ENCODE data around the gene OGA.

OGA gene

DNA sequence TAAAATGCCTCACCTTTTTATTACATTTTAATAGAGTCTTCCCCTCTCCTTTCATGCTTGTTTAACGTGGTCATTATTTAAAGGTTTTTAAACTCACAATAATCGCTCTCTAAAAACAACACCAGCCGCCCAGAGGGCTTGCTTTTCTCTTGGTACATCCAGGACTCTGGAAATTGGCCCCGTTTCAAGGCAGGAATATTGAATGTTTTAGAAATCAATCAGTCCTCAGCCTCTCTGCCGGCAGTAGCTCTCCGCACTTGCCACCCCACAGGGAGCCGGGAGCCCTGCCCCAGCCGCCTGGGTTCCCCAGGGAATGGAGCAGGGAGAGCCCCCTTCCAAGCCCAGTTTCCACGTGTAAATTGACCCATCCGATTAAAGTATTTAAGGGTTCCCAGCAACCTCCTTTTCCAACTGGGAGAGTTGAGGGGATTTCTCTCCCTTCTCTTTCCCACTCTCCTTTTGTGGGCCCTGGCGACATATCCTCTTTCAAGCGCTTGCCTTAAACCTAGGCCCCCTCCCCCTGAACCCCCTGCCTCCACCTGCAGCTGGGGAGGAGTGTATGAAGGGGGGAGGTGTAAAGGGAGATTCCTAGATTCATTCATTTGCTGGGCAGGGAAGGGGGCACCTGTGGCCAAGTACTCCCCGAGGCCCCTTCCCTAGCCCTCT is 44.2 kb downstream of the OGA start:
- DNase-seq, result no peak

GRCh38 chr10:101772895-101773761 is 45.1 kb downstream of the OGA start:
- DNase-seq, result no peak

GRCh38 chr10:101772017-101772894 is 46.0 kb downstream of the OGA start:
- no peak for DNase-seq

- no peak for DNase-seq
Observed at GRCh38 chr10:101771380-101771779, 46.9 kb downstream of the OGA start.

GRCh38 chr10:101770331-101771215 is 47.7 kb downstream of the OGA start:
- no peak for DNase-seq

DNA sequence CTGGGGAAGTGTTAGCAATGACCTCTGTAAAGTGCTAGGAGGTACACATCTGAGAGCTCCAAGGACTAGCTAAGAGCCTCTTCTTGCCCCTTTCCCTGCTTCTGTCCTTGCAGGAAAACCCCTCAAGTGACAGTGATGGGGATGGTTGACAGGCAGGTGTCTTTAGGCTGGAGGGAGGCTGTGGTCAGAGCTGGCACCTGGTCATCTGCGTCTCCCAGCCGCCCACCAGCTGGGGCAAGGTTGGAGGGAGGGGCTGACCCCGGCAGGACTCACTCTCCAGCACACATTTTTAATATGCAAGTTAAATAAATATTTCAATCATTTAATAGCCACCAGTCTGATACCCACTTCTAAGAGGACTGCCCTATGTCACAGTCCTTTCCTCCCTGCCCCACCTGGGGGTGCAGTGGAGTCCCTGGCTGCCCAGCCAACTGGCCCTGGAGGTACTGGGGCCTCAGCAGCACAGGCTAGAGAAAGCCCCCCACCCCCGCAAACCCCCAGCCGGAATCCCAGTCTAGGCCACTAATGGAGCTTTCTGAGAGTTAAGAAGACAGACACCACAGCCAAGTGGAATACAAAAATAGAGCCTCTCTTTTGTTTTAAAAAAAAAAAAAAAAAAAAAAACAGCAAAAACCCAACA is 48.6 kb downstream of the OGA start:
- no peak for DNase-seq

GRCh38 chr10:101768791-101769170 is 49.5 kb downstream of the OGA start:
- DNase-seq, result no peak

- DNase-seq, result no peak
Observed at GRCh38 chr10:101767966-101768790, 50.1 kb downstream of the OGA start.

- DNase-seq, result no peak
Observed at GRCh38 chr10:101767600-101767945, 50.7 kb downstream of the OGA start.

DNA sequence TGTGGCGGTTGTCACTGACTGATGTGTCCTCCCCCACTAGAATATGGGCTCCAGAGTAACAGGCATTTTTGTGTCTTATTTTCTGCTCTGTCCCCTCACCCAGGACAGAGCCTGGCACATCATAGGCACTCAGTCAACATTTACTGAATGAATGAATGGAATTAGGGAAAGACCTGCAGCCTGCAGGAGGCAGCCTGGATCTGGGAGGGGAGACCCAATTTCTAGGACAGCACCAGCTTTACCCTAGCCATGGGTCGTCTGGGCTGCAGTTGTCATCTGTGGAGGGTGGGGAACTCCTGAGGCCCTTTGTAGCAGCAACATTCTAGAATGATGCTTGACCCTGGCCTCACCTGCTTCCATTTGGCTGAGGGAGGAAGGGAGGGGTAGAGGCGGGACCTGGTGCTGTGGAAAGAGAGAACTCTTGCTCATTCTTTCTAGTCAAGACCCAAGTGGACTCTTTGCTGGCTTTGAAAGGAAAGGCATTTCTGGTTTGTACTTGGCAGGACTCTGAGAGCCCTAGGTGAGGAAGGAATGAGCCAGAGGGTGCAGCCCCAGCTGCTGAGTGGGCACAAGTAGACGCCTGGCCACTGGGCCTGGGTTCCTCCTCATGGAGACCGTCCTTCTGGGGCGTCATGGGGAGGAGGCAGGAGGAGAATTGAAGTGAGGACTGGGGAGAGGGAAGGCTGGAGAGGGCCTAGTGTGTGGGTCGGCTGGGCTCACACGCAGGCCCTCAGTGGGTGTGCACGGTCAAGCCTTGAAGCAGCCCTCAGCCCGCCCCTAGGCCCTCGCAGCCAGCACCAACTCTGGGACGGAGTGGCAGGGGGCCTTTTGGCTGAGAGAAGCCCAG is 51.3 kb downstream of the OGA start:
- no peak for DNase-seq

- DNase-seq, result no peak
Observed at GRCh38 chr10:101766306-101766705, 51.9 kb downstream of the OGA start.

- no peak for DNase-seq
Observed at GRCh38 chr10:101763141-101763846, 55.0 kb downstream of the OGA start.

GRCh38 chr10:101762736-101763135 is 55.5 kb downstream of the OGA start:
- no peak for DNase-seq

- DNase-seq, result no peak
Observed at GRCh38 chr10:101761226-101761625, 57.0 kb downstream of the OGA start.

GRCh38 chr10:101760510-101760909 is 57.7 kb downstream of the OGA start:
- no peak for DNase-seq

- no peak for DNase-seq
Observed at GRCh38 chr10:101759309-101760247, 58.7 kb downstream of the OGA start.

DNA sequence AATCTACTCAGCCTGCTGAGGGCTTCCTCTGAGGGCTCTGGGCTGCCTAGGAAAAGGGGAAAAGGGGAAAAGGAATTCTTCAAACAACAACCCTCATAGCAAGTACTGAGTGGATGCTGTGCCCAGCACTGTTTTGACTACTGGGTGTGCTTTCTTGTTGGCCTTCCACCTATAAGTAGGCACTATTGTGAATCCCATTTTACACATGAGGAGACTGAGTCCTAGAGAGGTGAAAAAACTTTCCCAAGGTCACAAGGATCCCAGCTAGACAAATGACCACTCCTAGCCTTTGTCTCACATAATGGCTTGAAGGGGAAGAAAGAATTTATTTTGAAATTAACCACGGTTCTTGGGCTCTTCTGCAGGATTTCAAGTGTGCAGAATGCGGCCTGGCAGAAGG is 59.4 kb downstream of the OGA start:
- no peak for DNase-seq

DNA sequence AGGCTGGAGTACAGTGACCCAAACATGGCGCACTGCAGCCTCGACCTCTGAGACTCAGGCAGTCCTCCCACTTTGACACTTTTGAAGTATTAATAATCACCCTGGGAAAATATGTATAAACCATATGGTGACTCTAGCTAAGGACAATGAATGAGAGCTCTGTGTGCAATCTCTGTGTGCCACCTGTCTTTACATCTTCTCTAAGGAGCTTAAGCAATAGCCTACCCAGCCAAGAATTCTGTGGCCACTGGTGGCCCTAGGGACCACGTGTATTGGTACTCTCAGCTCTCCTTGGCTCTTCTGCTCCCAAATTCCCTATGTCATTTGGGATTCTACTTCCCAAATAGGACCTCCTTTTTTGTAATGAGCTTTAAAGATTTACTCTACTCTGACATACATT is 66.0 kb downstream of the OGA start:
- DNase-seq, result no peak

Data from stimulated activated naive CD4-positive, alpha-beta T cell treated with Interleukin-2 at 50 U/mL for 16 hours (primary cell).